Mesodermal cell (in vitro differentiated cells): ENCODE measurements around the gene COLEC11.
"Not testable (repeated sequence)": the region's sequence is repeated elsewhere in the genome, so short reads cannot be mapped to it uniquely, and the experiment has no call there.

Source experiments
- H3K27ac ChIP-seq: 2 replicates; pipeline ENCODE4 v1.7.0; 2013; ENCODE audit warnings: mild to moderate bottlenecking, low read depth, low read length, moderate library complexity; ENCODE audit not compliant: severe bottlenecking
- H3K36me3 ChIP-seq: 2 replicates; pipeline ENCODE4 v1.7.1; 2013; ENCODE audit warnings: mild to moderate bottlenecking, low read length, moderate library complexity; ENCODE audit not compliant: control insufficient read depth, insufficient read depth
- H3K4me1 ChIP-seq: one replicate; pipeline ENCODE4 v1.7.1; 2013; ENCODE audit warnings: mild to moderate bottlenecking, low read length; ENCODE audit not compliant: insufficient read depth, control insufficient read depth, poor library complexity, severe bottlenecking
- H3K4me3 ChIP-seq: 2 replicates; pipeline ENCODE4 v1.7.0; 2013; ENCODE audit warnings: low read length, control low read depth, mild to moderate bottlenecking; ENCODE audit not compliant: insufficient read depth, poor library complexity, severe bottlenecking; ENCODE audit errors: extremely low read depth
- H3K9me3 ChIP-seq: 2 replicates; pipeline ENCODE4 v1.7.1; 2013; ENCODE audit warnings: mild to moderate bottlenecking, low read length, moderate library complexity; ENCODE audit not compliant: control insufficient read depth
- WGBS, 2 experiments: methylation state at CpG; one replicate each; pipeline ENCODE4 v1.1.5; 2013; ENCODE audit warnings: missing lambda C conversion rate in 2 of 2; ENCODE audit not compliant: insufficient coverage in 2 of 2; 5-methylcytosine and 5-hydroxymethylcytosine counted together

Gene COLEC11

DNA sequence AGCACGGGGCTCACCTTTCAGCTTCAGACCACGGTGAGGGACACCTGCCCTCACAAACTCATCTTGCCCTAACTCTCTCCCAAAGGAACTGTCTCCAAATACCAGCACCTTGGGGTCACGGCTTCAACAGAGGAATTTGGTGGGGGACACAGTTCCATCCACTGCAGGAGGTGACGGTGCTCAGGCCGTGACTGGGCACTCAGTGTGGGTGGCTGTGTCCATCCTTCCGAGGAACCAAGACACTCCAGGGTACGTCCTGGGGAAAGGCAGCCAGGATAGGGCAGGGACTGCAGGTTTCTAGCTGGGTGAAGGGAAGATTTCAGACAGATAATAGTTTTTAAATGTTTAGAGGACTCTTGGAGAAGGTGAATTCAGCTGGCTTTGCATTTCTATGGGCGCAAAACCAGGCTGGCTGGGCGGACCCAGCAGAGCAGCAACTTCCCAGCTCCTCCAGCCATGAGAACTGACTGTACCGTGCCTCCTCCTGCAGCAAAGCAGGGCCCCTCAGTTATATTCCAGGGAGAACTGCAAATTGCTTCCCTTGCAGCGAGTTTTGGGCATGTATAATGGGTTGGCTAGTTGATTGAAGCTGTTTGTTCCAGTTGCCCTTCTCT lies 39.2 kb downstream of the COLEC11 start:
- no peaks in the 10 kb centered on the region for H3K4me1 ChIP-seq
- no peak overlapping the region for H3K4me3 ChIP-seq
- H3K27ac ChIP-seq = no peak overlapping the region
- no peaks in the 10 kb centered on the region for H3K9me3 ChIP-seq
- 91% methylated on average over 10 of the region's 11 CpGs for WGBS, 2 experiments
- H3K36me3 ChIP-seq = no peaks in the 10 kb centered on the region

- H3K9me3 ChIP-seq = no peaks in the 10 kb centered on the region
- WGBS, 2 experiments = 82 to 89% methylated on average over 12 of the region's 12 CpGs
- H3K36me3 ChIP-seq = no peaks in the 10 kb centered on the region
- no peak overlapping the region for H3K4me3 ChIP-seq
- H3K27ac ChIP-seq = no peak overlapping the region
- no peaks in the 10 kb centered on the region for H3K4me1 ChIP-seq
Measured at GRCh38 chr2:3634596-3635121, 39.7 kb downstream of the COLEC11 start.

GRCh38 chr2:3635171-3635974 lies 40.5 kb downstream of the COLEC11 start:
- no peaks in the 10 kb centered on the region for H3K9me3 ChIP-seq
- no peak overlapping the region for H3K27ac ChIP-seq
- no peaks in the 10 kb centered on the region for H3K4me1 ChIP-seq
- no peak overlapping the region for H3K4me3 ChIP-seq
- H3K36me3 ChIP-seq = no peaks in the 10 kb centered on the region
- WGBS, 2 experiments = 93% methylated on average over 28 to 29 of the region's 29 CpGs

DNA sequence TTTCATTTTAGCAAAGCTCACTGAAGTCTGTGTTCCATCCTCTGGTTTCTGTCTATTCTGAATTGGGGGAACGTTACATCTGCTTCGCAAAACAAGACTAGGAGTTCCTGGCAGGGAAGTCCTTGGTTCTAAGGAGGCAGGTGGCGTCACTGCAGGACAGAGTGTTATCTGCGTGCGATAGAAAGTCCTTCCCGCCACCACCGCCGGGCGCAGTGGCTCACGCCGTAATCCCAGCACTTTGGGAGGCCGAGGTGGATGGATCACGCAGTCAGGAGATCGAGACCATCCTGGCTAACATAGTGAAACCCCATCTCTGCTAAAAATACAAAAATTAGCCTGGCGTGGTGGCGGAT lies 41.0 kb downstream of the COLEC11 start:
- H3K36me3 ChIP-seq, H3K4me1 ChIP-seq, H3K9me3 ChIP-seq, H3K4me3 ChIP-seq, H3K27ac ChIP-seq: not testable (repeated sequence)
- WGBS, 2 experiments = 89 to 95% methylated on average over 13 to 14 of the region's 16 CpGs

DNA sequence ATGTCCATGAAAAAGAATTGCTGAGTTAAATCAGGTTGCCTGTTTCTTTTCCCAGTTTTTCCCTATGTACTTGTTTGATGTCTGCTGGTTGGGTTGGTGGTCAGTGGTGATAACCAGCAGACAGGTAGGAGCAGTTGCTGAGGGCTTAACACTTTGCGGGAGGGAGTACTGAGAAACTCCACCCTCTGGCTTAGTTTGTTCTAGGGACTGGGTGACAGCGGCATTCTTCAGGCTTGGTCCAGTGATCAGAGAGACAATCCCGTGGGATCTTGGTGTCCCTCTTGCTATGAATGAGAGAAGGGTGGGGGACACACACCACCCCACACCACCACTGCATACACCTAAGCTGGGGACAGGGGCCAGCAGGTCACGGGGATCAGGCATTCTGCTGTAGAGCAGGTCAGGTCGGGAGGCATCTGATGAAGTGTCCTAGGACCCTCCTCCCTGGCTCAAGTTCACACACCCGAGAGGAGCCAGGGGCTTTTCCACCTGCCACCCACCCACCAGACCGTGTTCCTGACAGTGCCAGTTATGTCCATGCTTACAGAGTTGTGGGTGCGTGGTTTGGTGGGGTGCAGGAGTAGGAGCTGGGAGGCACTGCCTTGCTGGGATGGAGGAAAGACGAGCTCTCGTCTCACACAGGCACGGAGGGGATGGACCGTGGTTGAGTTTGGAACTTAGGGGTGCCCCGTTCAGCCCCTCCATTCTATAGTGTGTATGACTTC lies 41.8 kb downstream of the COLEC11 start:
- Histone ChIP-seq H3K36me3 (no peaks in the 10 kb centered on the region), H3K4me3 (no peak overlapping the region), H3K27ac (no peak overlapping the region), H3K9me3 (no peaks in the 10 kb centered on the region), H3K4me1 (no peaks in the 10 kb centered on the region)
- 88 to 95% methylated on average over 4 to 6 of the region's 13 CpGs for WGBS, 2 experiments

- no peaks in the 10 kb centered on the region for H3K9me3 ChIP-seq
- H3K27ac ChIP-seq = no peak overlapping the region
- WGBS, 2 experiments = 92 to 94% methylated on average over 8 to 10 of the region's 11 CpGs
- H3K36me3 ChIP-seq = no peaks in the 10 kb centered on the region
- H3K4me1 ChIP-seq = no peaks in the 10 kb centered on the region
- no peak overlapping the region for H3K4me3 ChIP-seq
Measured at GRCh38 chr2:3637311-3637675, 42.4 kb downstream of the COLEC11 start.

GRCh38 chr2:3637692-3638455 lies 43.0 kb downstream of the COLEC11 start:
- Histone ChIP-seq H3K4me3 (no peak overlapping the region), H3K36me3 (no peaks in the 10 kb centered on the region), H3K9me3 (no peaks in the 10 kb centered on the region), H3K27ac (no peak overlapping the region), H3K4me1 (no peaks in the 10 kb centered on the region)
- WGBS, 2 experiments = 94% methylated on average over 28 to 30 of the region's 30 CpGs

GRCh38 chr2:3638456-3638810 lies 43.5 kb downstream of the COLEC11 start:
- Histone ChIP-seq H3K4me1 (no peaks in the 10 kb centered on the region), H3K4me3 (no peak overlapping the region), H3K9me3 (no peaks in the 10 kb centered on the region), H3K36me3 (no peaks in the 10 kb centered on the region), H3K27ac (no peak overlapping the region)
- 90 to 97% methylated on average over 5 of the region's 8 CpGs for WGBS, 2 experiments

DNA sequence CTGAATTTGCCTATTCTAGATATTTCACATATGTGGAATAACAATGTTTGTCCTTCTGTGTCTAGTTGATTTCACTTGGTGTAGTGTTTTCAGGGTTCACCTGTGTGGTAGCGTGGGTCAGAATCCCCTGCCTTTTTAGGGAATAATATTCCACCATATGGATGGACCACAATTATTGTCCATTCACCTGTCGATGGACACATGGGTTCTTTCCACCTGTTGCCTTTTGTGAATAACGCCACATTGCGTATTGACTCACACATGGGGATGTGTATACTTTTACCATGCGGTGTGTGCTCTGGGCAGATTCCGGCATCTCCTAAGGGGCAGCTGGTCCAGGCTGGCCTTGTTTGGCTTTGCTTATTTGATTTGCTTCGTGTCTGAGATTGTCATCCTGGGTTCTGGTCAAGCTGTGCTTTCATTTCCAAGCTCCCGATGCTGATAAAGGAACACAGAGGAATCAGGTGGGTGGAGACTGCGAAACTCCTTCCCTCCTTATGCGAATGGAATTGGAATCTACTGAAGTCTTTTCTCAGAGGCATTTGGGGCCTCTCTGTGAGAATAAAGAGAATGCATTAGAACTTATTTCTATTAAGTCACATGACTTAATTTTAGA lies 44.2 kb downstream of the COLEC11 start:
- no peak overlapping the region for H3K4me3 ChIP-seq
- no peaks in the 10 kb centered on the region for H3K36me3 ChIP-seq
- WGBS, 2 experiments = 87 to 89% methylated on average over 7 to 8 of the region's 10 CpGs
- H3K4me1 ChIP-seq = no peaks in the 10 kb centered on the region
- no peaks in the 10 kb centered on the region for H3K9me3 ChIP-seq
- H3K27ac ChIP-seq = no peak overlapping the region

- 88 to 90% methylated on average over 8 of the region's 8 CpGs for WGBS, 2 experiments
- Histone ChIP-seq H3K36me3 (no peaks in the 10 kb centered on the region), H3K4me1 (no peaks in the 10 kb centered on the region), H3K27ac (no peak overlapping the region), H3K4me3 (no peak overlapping the region), H3K9me3 (no peaks in the 10 kb centered on the region)
Measured at GRCh38 chr2:3639653-3640052, 44.7 kb downstream of the COLEC11 start.
